Mesenteric fat pad (tissue), 1 donor: ENCODE results near the gene COMMD1. TPM values are rescaled to one million over a fixed set of nuclear protein-coding genes. Genes with fewer than 3 reads are reported as not detected.
"Not testable (repeated sequence)": the region's sequence is repeated elsewhere in the genome, so short reads cannot be mapped to it uniquely, and the experiment has no call there.

ENCODE experiments used
- DNase-seq: peaks from one replicate; pipeline ENCODE4 v3.0.0-alpha.2; 2020; ENCODE audit warnings: low spot score
- total RNA-seq: library from RNA; stranded (reverse); fragmentation: NEBNext Ultra II Directional; extraction: Animal tissue kit (Norgen Biotek cat#: 25700); gene quantifications from one replicate; pipeline ENCODE4 v1.2.1, GENCODE V29; 2021
- donor health status: DM: yes; HTN: yes; CAD: no.

COMMD1 gene
- total RNA-seq, 1 donor from 2014 or later = 38.0 TPM

GRCh38 chr2:62136956-62137830 lies 231.7 kb downstream of the COMMD1 start:
- no peak for DNase-seq

- no peak for DNase-seq
Observed at GRCh38 chr2:62140426-62141141, 235.1 kb downstream of the COMMD1 start.

GRCh38 chr2:62141142-62141740 lies 235.8 kb downstream of the COMMD1 start:
- no peak for DNase-seq

GRCh38 chr2:62142054-62142453 lies 236.6 kb downstream of the COMMD1 start:
- DNase-seq = no peak

GRCh38 chr2:62143696-62144095 lies 238.2 kb downstream of the COMMD1 start:
- DNase-seq = no peak

GRCh38 chr2:62144689-62145477 lies 239.4 kb downstream of the COMMD1 start:
- no peak for DNase-seq

GRCh38 chr2:62145478-62146100 lies 240.1 kb downstream of the COMMD1 start:
- DNase-seq = no peak

- not testable (repeated sequence) for DNase-seq
Observed at GRCh38 chr2:62146790-62147189, 241.3 kb downstream of the COMMD1 start.

- DNase-seq = no peak
Observed at GRCh38 chr2:62147610-62148301, 242.3 kb downstream of the COMMD1 start.

GRCh38 chr2:62149708-62150107 lies 244.2 kb downstream of the COMMD1 start:
- DNase-seq = no peak

- DNase-seq = no peak
Observed at GRCh38 chr2:62150597-62151305, 245.3 kb downstream of the COMMD1 start.

- DNase-seq = no peak
Observed at GRCh38 chr2:62151306-62151638, 245.8 kb downstream of the COMMD1 start.

GRCh38 chr2:62152000-62152399 lies 246.5 kb downstream of the COMMD1 start:
- DNase-seq = no peak

GRCh38 chr2:62156861-62157496 lies 251.5 kb downstream of the COMMD1 start:
- DNase-seq = no peak

GRCh38 chr2:62158444-62159121 lies 253.1 kb downstream of the COMMD1 start:
- DNase-seq = no peak

- not testable (repeated sequence) for DNase-seq
Observed at GRCh38 chr2:62160691-62161090, 255.2 kb downstream of the COMMD1 start.

GRCh38 chr2:62163106-62163831 lies 257.8 kb downstream of the COMMD1 start:
- no peak for DNase-seq

- no peak for DNase-seq
Observed at GRCh38 chr2:62163834-62164233, 258.4 kb downstream of the COMMD1 start.
